Cerebellar nuclear complex (tissue), 1 donor: ENCODE measurements around the gene MDFIC.

ENCODE experiments used
- DNase-seq, 2 experiments: peaks; one replicate each; lab custom pipeline; 2025; lab: John Stamatoyannopoulos, UW

The MDFIC gene

GRCh38 chr7:114989531-114989930 lies 67.6 kb downstream of the MDFIC start:
- no peak for DNase-seq

- no peak for DNase-seq
These were observed 75.9 kb downstream of the MDFIC start for GRCh38 chr7:114997487-114998404.

- no peak for DNase-seq
These were observed 82.2 kb downstream of the MDFIC start for GRCh38 chr7:115004121-115004520.

- no peak for DNase-seq
These were observed 83.4 kb downstream of the MDFIC start for GRCh38 chr7:115005251-115005650.

- DNase-seq, result no peak
These were observed 84.1 kb downstream of the MDFIC start for GRCh38 chr7:115005953-115006352.

GRCh38 chr7:115007751-115008150 lies 85.9 kb downstream of the MDFIC start:
- no peak for DNase-seq

- no peak for DNase-seq
These were observed 86.7 kb downstream of the MDFIC start for GRCh38 chr7:115008465-115009114.

GRCh38 chr7:115009139-115009538 lies 87.2 kb downstream of the MDFIC start:
- DNase-seq, result no peak

GRCh38 chr7:115009736-115010440 lies 88.0 kb downstream of the MDFIC start:
- no peak for DNase-seq

- no peak for DNase-seq
These were observed 88.5 kb downstream of the MDFIC start for GRCh38 chr7:115010441-115010820.

- no peak for DNase-seq
These were observed 92.0 kb downstream of the MDFIC start for GRCh38 chr7:115013886-115014285.

- no peak for DNase-seq
These were observed 92.9 kb downstream of the MDFIC start for GRCh38 chr7:115014794-115015193.

- no peak for DNase-seq
These were observed 93.7 kb downstream of the MDFIC start for GRCh38 chr7:115015619-115016018.

GRCh38 chr7:115019882-115020605 lies 98.2 kb downstream of the MDFIC start:
- no peak for DNase-seq

GRCh38 chr7:115023219-115023618 lies 101.3 kb downstream of the MDFIC start:
- DNase-seq, result no peak

GRCh38 chr7:115024276-115024675 lies 102.4 kb downstream of the MDFIC start:
- DNase-seq, result no peak

- no peak for DNase-seq
These were observed 111.1 kb downstream of the MDFIC start for GRCh38 chr7:115032715-115033703.

- DNase-seq, result no peak
These were observed 112.1 kb downstream of the MDFIC start for GRCh38 chr7:115033917-115034459.

- DNase-seq, result no peak
These were observed 112.6 kb downstream of the MDFIC start for GRCh38 chr7:115034515-115034914.

- DNase-seq, result no peak
These were observed 115.4 kb downstream of the MDFIC start for GRCh38 chr7:115037128-115037802.
